ENCODE data around the gene PEX16. TPM values are rescaled to one million over a fixed set of nuclear protein-coding genes. Genes with fewer than 3 reads are reported as not detected.

The PEX16 gene
- 10 to 100 TPM; 18.9 to 29.1 TPM for polyA plus RNA-seq

DNA sequence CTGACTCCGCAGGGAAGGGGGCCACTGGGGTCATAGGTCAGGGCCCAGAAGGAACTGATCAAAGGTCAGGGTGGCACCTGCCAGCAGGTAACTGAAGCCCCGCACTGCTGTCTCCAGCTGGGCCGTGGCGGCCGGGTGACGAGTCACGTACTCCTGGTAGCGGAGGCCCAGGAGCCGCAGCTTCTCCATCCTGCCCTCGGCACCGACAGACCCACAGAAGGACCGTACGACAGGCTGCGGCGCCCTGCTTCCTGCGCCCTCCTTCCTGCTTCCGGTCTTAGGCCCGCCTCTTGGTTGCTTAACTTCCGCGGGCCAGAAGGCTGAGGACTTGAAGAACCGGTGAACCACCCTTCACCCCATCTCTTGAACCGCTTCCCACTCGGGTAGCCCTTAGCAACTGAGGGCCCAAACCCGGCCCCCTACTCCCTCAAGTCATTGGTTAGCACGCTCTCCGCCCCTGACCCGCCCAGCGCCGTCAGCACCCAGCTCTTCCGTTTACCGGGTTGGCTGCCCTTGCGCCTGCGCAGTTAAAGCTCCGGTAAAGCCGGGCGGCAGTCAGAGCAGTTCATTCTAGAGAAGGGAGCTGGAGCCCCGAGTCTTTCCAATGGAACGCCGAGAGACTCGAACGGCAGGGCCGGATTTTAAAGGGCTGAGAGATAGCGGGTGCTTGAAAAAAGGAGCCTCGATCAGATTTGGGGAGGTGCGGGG, at the start of gene PEX16:
Gene PEX16 (minus strand): TSS at position 255 of the 708 bp plus-strand sequence. CDS start 66 bp downstream, at position 189.
- Histone ChIP-seq H3K36me3 (ENCODE audit: control insufficient read depth in 2 of 2, insufficient read depth in 2 of 2, low read length in 1 of 2) (peaks cover 13 to 26% of the 10 kb centered on the region in 2 donors), H3K27me3 (ENCODE audit: control insufficient read depth in 1 of 2, insufficient read depth in 2 of 2, low read length in 2 of 2) (no peaks in the 10 kb centered on the region), H3K27ac (ENCODE audit: low read depth in 2 of 2, low read length in 1 of 2) (peak within 1 kb of the TSS; percentile 92 to 96), H3K9me3 (ENCODE audit: control insufficient read depth in 2 of 2, insufficient read depth in 1 of 2, low read depth in 1 of 2, low read length in 1 of 2) (no peaks in the 10 kb centered on the region), H3K4me3 (ENCODE audit: low read depth in 1 of 2, low read length in 2 of 2) (peak within 1 kb of the TSS; percentile 90 to 92), H3K4me1 (ENCODE audit: control insufficient read depth in 2 of 2, insufficient read depth in 2 of 2, low read length in 1 of 2) (peaks cover 2 to 14% of the 10 kb centered on the region in 2 donors)
- WGBS, 2 donors = 0% methylated on average over 45 of the region's 45 CpGs

- Histone ChIP-seq H3K27me3 (ENCODE audit: control insufficient read depth in 1 of 2, insufficient read depth in 2 of 2, low read length in 2 of 2) (no peaks in the 10 kb centered on the region), H3K27ac (ENCODE audit: low read depth in 2 of 2, low read length in 1 of 2) (peak overlapping the region in 1 of 2 donors; percentile 57), H3K36me3 (ENCODE audit: control insufficient read depth in 2 of 2, insufficient read depth in 2 of 2, low read length in 1 of 2) (peaks cover 0 to 7% of the 10 kb centered on the region in 2 donors), H3K4me1 (ENCODE audit: control insufficient read depth in 2 of 2, insufficient read depth in 2 of 2, low read length in 1 of 2) (no peaks in the 10 kb centered on the region), H3K9me3 (ENCODE audit: control insufficient read depth in 2 of 2, insufficient read depth in 1 of 2, low read depth in 1 of 2, low read length in 1 of 2) (no peaks in the 10 kb centered on the region), H3K4me3 (ENCODE audit: low read depth in 1 of 2, low read length in 2 of 2) (no peak overlapping the region)
- WGBS, 2 donors = 17 to 20% methylated on average over 9 of the region's 9 CpGs
These were observed 47.3 kb upstream of the PEX16 start for GRCh38 chr11:45964911-45965389.

DNA sequence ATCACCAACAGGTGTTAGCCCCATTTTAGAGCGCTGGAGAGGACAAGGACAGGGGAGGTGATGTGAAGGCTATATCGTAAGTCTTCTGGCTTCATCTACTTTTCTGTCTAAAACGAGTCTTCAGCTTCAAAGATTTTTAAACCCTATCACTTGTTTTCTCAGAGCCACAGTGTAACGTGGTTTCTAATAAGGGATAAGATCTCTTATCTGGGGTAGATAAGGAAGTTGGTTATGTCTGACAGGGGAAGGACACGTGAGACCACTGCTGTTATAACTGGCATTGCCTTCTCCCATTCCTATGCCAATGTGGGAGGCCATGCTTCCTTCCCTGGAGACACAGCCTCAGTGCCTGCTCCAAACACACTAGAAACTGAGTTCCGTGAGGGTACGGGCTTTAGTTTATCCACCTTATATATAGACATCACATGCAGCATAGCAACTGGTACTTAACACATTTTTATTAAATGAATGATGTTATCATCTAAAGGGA, 44.1 kb upstream of the PEX16 start:
- no peak overlapping the region for H3K4me3 ChIP-seq (ENCODE audit: low read depth in 1 of 2, low read length in 2 of 2)
- no peaks in the 10 kb centered on the region for H3K4me1 ChIP-seq (ENCODE audit: control insufficient read depth in 2 of 2, insufficient read depth in 2 of 2, low read length in 1 of 2)
- peaks cover 0 to 6% of the 10 kb centered on the region in 2 donors for H3K36me3 ChIP-seq (ENCODE audit: control insufficient read depth in 2 of 2, insufficient read depth in 2 of 2, low read length in 1 of 2)
- 82 to 91% methylated on average over 7 of the region's 7 CpGs for WGBS, 2 donors
- H3K9me3 ChIP-seq (ENCODE audit: control insufficient read depth in 2 of 2, insufficient read depth in 1 of 2, low read depth in 1 of 2, low read length in 1 of 2) = no peaks in the 10 kb centered on the region
- no peak overlapping the region for H3K27ac ChIP-seq (ENCODE audit: low read depth in 2 of 2, low read length in 1 of 2)
- no peaks in the 10 kb centered on the region for H3K27me3 ChIP-seq (ENCODE audit: control insufficient read depth in 1 of 2, insufficient read depth in 2 of 2, low read length in 2 of 2)

GRCh38 chr11:45960387-45961095, 42.9 kb upstream of the PEX16 start:
- Histone ChIP-seq H3K27ac (ENCODE audit: low read depth in 2 of 2, low read length in 1 of 2) (no peak overlapping the region), H3K9me3 (ENCODE audit: control insufficient read depth in 2 of 2, insufficient read depth in 1 of 2, low read depth in 1 of 2, low read length in 1 of 2) (no peaks in the 10 kb centered on the region), H3K4me3 (ENCODE audit: low read depth in 1 of 2, low read length in 2 of 2) (no peak overlapping the region), H3K36me3 (ENCODE audit: control insufficient read depth in 2 of 2, insufficient read depth in 2 of 2, low read length in 1 of 2) (peaks cover 0 to 4% of the 10 kb centered on the region in 2 donors), H3K4me1 (ENCODE audit: control insufficient read depth in 2 of 2, insufficient read depth in 2 of 2, low read length in 1 of 2) (no peaks in the 10 kb centered on the region), H3K27me3 (ENCODE audit: control insufficient read depth in 1 of 2, insufficient read depth in 2 of 2, low read length in 2 of 2) (no peaks in the 10 kb centered on the region)
- WGBS, 2 donors = 81 to 83% methylated on average over 4 of the region's 4 CpGs

GRCh38 chr11:45959851-45960250, 42.2 kb upstream of the PEX16 start:
- 91% methylated on average over 1 of the region's 1 CpG for WGBS, 2 donors
- Histone ChIP-seq H3K9me3 (ENCODE audit: control insufficient read depth in 2 of 2, insufficient read depth in 1 of 2, low read depth in 1 of 2, low read length in 1 of 2) (no peaks in the 10 kb centered on the region), H3K36me3 (ENCODE audit: control insufficient read depth in 2 of 2, insufficient read depth in 2 of 2, low read length in 1 of 2) (no peaks in the 10 kb centered on the region), H3K4me1 (ENCODE audit: control insufficient read depth in 2 of 2, insufficient read depth in 2 of 2, low read length in 1 of 2) (no peaks in the 10 kb centered on the region), H3K27ac (ENCODE audit: low read depth in 2 of 2, low read length in 1 of 2) (no peak overlapping the region), H3K27me3 (ENCODE audit: control insufficient read depth in 1 of 2, insufficient read depth in 2 of 2, low read length in 2 of 2) (no peaks in the 10 kb centered on the region), H3K4me3 (ENCODE audit: low read depth in 1 of 2, low read length in 2 of 2) (no peak overlapping the region)

DNA sequence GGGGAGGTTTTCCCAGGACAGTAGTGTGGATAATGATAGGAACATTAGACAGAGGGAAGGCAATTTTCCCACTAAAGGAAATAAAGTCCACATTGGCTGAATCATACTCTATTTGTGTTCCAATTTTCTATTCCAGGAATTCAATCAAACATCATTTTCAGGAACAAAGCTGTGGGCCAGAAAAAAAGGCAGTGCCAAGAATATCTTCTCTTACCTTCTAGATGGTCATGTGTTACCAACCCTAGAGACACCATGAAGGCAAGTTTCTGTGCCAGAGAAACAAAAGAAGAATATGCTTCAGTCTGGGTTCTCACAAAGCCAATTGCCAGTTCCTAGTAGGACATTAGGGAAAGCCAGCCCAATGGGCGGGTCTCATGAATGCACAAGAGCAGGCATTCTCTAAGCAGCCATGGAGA, 32.3 kb upstream of the PEX16 start:
- Histone ChIP-seq H3K4me1 (ENCODE audit: control insufficient read depth in 2 of 2, insufficient read depth in 2 of 2, low read length in 1 of 2) (no peaks in the 10 kb centered on the region), H3K36me3 (ENCODE audit: control insufficient read depth in 2 of 2, insufficient read depth in 2 of 2, low read length in 1 of 2) (peaks cover 10 to 12% of the 10 kb centered on the region in 2 donors), H3K27ac (ENCODE audit: low read depth in 2 of 2, low read length in 1 of 2) (no peak overlapping the region), H3K4me3 (ENCODE audit: low read depth in 1 of 2, low read length in 2 of 2) (no peak overlapping the region), H3K27me3 (ENCODE audit: control insufficient read depth in 1 of 2, insufficient read depth in 2 of 2, low read length in 2 of 2) (no peaks in the 10 kb centered on the region), H3K9me3 (ENCODE audit: control insufficient read depth in 2 of 2, insufficient read depth in 1 of 2, low read depth in 1 of 2, low read length in 1 of 2) (no peaks in the 10 kb centered on the region)
- WGBS, 2 donors = 86% methylated on average over 1 of the region's 1 CpG

DNA sequence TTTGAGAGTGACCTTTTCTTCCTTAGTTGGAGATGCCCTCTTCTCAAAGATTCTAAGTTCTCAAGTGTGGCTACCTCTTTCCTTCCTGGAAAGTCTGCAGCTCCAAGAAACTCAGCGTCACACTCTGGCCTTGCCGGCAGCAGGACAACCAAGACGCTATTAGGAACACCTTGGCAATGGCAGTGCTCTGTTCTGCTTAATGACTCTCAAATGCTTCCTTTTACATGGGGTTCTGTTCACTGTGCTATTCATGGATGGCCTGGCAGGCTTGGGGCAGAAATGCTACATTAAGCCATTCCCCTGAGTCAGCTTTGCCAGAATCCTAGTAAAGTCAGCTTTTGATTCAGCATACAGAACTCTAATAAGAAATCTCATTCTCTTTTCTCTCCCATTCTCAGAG, 30.7 kb upstream of the PEX16 start:
- Histone ChIP-seq H3K27ac (ENCODE audit: low read depth in 2 of 2, low read length in 1 of 2) (no peak overlapping the region), H3K4me1 (ENCODE audit: control insufficient read depth in 2 of 2, insufficient read depth in 2 of 2, low read length in 1 of 2) (no peaks in the 10 kb centered on the region), H3K36me3 (ENCODE audit: control insufficient read depth in 2 of 2, insufficient read depth in 2 of 2, low read length in 1 of 2) (peaks cover 10 to 12% of the 10 kb centered on the region in 2 donors), H3K9me3 (ENCODE audit: control insufficient read depth in 2 of 2, insufficient read depth in 1 of 2, low read depth in 1 of 2, low read length in 1 of 2) (no peaks in the 10 kb centered on the region), H3K4me3 (ENCODE audit: low read depth in 1 of 2, low read length in 2 of 2) (no peak overlapping the region), H3K27me3 (ENCODE audit: control insufficient read depth in 1 of 2, insufficient read depth in 2 of 2, low read length in 2 of 2) (no peaks in the 10 kb centered on the region)
- WGBS, 2 donors = 91 to 98% methylated on average over 3 of the region's 3 CpGs

- H3K4me3 ChIP-seq (ENCODE audit: low read depth in 1 of 2, low read length in 2 of 2) = no peak overlapping the region
- H3K4me1 ChIP-seq (ENCODE audit: control insufficient read depth in 2 of 2, insufficient read depth in 2 of 2, low read length in 1 of 2) = no peaks in the 10 kb centered on the region
- no peaks in the 10 kb centered on the region for H3K9me3 ChIP-seq (ENCODE audit: control insufficient read depth in 2 of 2, insufficient read depth in 1 of 2, low read depth in 1 of 2, low read length in 1 of 2)
- H3K36me3 ChIP-seq (ENCODE audit: control insufficient read depth in 2 of 2, insufficient read depth in 2 of 2, low read length in 1 of 2) = peaks cover 10 to 15% of the 10 kb centered on the region in 2 donors
- no peaks in the 10 kb centered on the region for H3K27me3 ChIP-seq (ENCODE audit: control insufficient read depth in 1 of 2, insufficient read depth in 2 of 2, low read length in 2 of 2)
- 95 to 100% methylated on average over 1 of the region's 1 CpG for WGBS, 2 donors
- no peak overlapping the region for H3K27ac ChIP-seq (ENCODE audit: low read depth in 2 of 2, low read length in 1 of 2)
These were observed 30.2 kb upstream of the PEX16 start for GRCh38 chr11:45947885-45948284.

- H3K27me3 ChIP-seq (ENCODE audit: control insufficient read depth in 1 of 2, insufficient read depth in 2 of 2, low read length in 2 of 2) = no peaks in the 10 kb centered on the region
- no peaks in the 10 kb centered on the region for H3K4me1 ChIP-seq (ENCODE audit: control insufficient read depth in 2 of 2, insufficient read depth in 2 of 2, low read length in 1 of 2)
- H3K27ac ChIP-seq (ENCODE audit: low read depth in 2 of 2, low read length in 1 of 2) = no peak overlapping the region
- no peak overlapping the region for H3K4me3 ChIP-seq (ENCODE audit: low read depth in 1 of 2, low read length in 2 of 2)
- 75 to 90% methylated on average over 3 of the region's 3 CpGs for WGBS, 2 donors
- H3K36me3 ChIP-seq (ENCODE audit: control insufficient read depth in 2 of 2, insufficient read depth in 2 of 2, low read length in 1 of 2) = peaks cover 10 to 15% of the 10 kb centered on the region in 2 donors
- no peaks in the 10 kb centered on the region for H3K9me3 ChIP-seq (ENCODE audit: control insufficient read depth in 2 of 2, insufficient read depth in 1 of 2, low read depth in 1 of 2, low read length in 1 of 2)
These were observed 27.8 kb upstream of the PEX16 start for GRCh38 chr11:45945397-45945999.
